ENCODE results near the gene ATR.
"Not testable (repeated sequence)": the region's sequence is repeated elsewhere in the genome, so short reads cannot be mapped to it uniquely, and the experiment has no call there.

Gene ATR

DNA sequence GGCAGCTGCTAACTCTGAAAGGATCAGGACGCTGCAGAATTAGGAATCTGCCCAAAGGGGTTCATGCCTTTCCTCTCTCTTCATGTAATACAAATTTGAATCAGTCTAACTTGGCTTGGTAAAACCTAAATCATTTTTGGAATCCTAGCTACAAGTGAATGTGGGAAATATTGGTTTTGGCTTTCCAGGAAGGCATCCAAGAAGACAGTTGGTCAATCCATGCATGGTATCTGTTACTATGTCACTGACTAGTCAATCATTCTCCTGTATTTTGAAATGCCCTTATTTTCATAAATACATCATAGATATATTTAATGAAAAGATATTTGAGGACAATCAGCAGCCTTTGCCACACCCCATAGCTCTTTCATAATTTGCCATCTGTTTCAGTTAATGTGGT, 10.2 kb upstream of the ATR start:
- TF ChIP-seq, protein P1, sequence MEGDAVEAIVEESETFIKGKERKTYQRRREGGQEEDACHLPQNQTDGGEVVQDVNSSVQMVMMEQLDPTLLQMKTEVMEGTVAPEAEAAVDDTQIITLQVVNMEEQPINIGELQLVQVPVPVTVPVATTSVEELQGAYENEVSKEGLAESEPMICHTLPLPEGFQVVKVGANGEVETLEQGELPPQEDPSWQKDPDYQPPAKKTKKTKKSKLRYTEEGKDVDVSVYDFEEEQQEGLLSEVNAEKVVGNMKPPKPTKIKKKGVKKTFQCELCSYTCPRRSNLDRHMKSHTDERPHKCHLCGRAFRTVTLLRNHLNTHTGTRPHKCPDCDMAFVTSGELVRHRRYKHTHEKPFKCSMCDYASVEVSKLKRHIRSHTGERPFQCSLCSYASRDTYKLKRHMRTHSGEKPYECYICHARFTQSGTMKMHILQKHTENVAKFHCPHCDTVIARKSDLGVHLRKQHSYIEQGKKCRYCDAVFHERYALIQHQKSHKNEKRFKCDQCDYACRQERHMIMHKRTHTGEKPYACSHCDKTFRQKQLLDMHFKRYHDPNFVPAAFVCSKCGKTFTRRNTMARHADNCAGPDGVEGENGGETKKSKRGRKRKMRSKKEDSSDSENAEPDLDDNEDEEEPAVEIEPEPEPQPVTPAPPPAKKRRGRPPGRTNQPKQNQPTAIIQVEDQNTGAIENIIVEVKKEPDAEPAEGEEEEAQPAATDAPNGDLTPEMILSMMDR (IDR thresholded peaks at IDR 0.05; ENCODE audit: extremely low read depth, missing control alignments), result no peak
- DNase-seq (ENCODE audit: low spot score), result no peak

DNA sequence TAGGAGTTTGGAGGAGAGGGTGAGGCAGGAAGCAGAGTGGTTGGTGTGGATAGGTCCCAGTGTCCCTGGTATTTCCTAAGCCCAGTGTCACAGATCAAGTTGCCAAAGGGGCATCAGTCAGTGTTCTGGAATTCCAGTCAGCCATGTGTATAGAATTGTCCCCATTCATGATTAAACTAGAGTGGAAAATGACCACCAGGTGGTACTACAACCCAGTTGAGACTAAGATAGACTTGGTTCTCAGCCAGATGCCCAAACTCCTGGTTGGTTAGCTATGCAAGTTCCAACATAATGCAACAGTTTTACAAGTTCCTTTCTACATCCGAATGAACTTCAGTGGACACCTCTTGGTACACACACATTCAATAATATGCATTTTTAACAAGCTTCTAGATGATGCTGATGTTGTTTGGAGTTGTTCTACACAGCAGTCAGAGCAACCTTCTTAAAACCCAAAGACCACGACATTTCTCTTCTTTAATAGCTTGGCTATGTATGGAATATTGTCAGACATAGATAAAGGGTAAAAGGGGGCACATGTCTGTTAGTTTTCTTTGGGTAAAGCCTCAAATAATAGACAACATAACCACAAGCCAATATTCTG, 8.4 kb upstream of the ATR start:
- DNase-seq (ENCODE audit: low spot score), result peak; percentile 35
- TF ChIP-seq, protein P1 (IDR thresholded peaks at IDR 0.05; ENCODE audit: extremely low read depth, missing control alignments), result peak; percentile 16

DNA sequence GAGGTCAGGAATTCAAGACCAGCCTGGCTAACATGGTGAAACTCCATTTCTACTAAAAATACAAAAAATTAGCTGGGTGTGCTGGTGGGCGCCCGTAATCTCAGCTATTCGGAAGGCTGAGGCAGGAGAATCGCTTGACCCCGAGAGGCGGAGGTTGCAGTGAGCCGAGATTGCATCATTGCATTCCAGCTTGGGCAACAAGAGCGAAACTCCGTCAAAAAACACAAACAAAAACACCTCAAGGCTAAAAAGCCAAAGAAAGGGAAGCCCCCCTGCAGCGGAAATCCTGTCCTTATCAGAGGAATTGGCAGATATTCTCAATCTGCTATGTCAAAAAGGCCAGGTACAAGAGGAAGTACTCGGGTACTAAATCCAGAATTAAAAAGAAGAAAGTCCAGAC, 2.5 kb upstream of the ATR start:
- DNase-seq (ENCODE audit: low spot score), result not testable (repeated sequence)

DNA sequence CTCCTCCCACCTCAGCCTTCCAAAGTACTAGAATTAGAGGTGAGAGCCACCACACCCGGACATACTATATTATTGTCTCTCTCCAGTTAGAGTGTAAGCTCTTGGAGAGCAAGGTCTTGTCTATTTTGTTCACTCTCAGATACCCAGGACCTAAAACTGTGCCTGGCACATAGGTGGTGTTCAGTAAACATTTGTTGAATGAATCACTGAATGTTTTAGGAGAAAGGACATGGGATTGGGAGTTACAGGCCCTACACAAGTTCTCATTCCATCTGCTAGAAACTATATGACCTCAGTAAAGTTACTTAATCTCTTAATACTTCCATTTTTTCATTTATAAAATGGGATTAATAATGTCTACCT, 1.5 kb upstream of the ATR start:
- TF ChIP-seq, protein P1 (IDR thresholded peaks at IDR 0.05; ENCODE audit: extremely low read depth, missing control alignments), result no peak
- no peak for DNase-seq (ENCODE audit: low spot score)

DNA sequence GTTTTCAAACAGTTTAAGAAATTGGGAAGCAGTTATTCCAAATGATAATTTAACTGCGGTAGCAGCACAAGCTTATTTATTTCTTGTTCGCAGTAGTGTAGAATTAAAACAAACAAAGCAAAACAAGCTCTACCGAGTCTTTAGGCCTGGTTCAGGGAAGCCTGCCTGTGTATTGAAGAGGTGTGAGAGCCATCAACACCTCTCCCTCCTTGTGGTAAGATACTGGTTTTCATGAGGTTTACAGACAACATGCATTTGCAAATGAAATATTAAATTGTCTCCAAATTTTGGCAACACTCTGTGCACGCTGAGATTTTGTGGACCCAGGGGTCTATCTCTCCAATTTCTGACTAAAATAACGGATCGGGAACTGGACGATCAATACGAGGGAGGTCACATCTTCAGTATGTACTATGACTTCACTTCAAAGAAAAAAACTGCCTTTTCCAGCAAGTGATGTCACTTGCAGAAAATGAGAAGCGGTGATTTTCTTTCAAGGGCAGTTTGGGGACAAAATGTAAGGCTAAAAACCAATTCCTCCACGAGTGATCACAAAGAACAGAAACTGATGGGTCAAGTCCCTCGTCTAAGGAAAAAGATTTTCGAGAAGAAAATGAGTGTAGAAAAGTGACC, 721 bp downstream of the ATR start:
- TF ChIP-seq, protein P1 (IDR thresholded peaks at IDR 0.05; ENCODE audit: extremely low read depth, missing control alignments), result no peak
- DNase-seq (ENCODE audit: low spot score), result no peak

DNA sequence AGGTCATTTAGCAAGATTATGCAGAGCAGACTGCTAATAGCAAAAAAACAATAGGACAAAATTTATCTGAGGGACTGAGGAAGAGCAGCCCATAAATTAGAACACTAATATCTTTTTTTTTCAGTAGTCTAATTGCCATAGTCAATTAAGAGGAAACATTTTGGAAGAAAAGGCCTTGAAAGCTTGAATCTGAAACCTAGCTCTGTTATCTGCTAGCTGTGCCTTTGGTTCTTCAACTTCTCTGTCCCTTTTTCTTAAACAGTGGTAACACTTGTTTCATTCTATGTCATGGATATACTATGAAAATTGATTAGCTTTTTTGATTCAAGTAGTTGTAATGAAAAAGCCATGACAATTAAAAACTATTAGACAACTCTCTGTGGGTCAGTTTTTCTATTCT, 1.7 kb downstream of the ATR start:
- TF ChIP-seq, protein P1 (IDR thresholded peaks at IDR 0.05; ENCODE audit: extremely low read depth, missing control alignments), result no peak

DNA sequence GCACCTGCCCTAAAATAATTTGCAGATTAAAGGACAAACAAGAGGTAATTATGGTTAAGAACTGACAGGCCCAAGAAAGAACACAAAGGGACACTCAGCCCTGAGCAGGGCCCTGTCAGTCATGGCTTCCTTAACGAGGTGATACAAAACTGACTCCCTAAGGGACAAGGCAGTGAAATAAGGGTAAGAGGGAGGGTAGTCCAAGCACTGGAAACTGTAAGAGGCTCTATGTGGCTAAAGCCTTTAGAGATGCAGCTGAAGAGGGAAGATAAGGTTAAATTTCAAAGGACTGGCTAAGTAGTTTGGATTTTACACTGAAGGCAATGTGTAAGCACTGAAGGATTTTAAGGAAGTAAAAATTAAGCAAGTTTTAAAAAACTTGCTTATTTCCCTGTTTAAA, 3.9 kb downstream of the ATR start:
- no peak for DNase-seq (ENCODE audit: low spot score)
- TF ChIP-seq, protein P1 (IDR thresholded peaks at IDR 0.05; ENCODE audit: extremely low read depth, missing control alignments), result no peak

More for the DNA sequence above, 1.7 kb downstream of the ATR start:
- no peak for DNase-seq (ENCODE audit: low spot score)

DNA sequence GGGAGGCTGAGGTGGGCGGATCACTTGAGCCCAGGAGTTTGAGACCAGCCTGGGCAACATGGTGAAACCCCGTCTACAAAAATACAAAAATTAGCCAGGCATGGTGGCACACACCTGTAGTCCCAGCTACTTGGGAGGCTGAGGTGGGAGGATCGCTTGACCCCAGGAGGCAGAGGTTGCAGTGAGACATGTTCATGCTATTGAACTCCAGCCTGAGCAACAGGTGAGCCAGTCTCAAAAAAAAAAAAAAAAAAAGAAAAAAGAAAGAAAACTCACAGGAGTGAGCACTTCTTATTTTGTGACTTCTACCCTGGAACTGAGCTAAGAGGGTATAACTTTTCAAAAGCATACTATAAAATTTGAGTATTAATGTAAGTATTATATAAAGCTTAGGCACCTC, 4.3 kb downstream of the ATR start:
- DNase-seq (ENCODE audit: low spot score), result not testable (repeated sequence)

DNA sequence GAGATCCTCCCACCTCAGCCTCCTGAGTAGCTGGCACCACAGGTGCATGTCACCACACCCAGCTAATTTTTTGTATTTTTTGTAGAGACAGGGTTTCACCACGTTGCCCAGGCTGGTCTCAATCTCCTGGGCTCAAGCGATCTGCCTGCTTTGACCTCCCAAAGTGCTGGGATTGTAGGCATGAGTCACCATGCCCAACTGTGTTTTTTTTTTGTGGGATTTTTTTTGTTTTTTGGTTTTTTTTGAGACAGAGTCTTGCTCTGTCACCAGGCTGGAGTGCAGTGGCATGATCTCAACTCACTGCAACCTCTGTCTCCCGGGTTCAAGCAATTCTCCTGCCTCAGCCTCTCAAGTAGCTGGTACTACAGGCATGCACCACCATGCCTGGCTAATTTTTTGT, 9.1 kb downstream of the ATR start:
- DNase-seq (ENCODE audit: low spot score), result not testable (repeated sequence)
